ENCODE results near the gene MAP3K9.

The MAP3K9 gene

DNA sequence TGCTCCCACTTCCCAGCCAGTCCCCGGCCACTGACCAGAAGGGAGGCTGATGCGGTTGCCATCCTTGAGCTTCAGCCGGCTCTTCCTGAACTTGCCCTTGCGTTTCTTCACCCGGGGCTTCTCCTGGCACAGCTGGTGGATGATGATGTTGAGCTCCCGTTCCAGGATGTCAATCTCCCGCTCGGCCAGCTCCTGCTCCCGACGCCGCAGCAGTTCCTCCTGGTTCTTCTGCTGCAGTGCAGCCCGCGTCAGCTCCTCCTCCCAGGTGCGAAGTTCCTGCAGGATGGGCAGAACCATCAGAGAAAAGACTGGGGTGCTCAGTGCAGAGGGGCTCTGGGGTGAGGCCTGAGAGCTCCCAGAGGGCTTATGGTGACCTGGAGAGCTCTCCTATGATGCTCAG, 67.0 kb downstream of the MAP3K9 start:
- H3K4me3 Mint-ChIP-seq = no peak overlapping the region
- H3K27me3 Mint-ChIP-seq (ENCODE audit: low read depth) = no peaks in the 10 kb centered on the region
- H3K9me3 Mint-ChIP-seq = peaks cover 2% of the 10 kb centered on the region
- H3K27ac Mint-ChIP-seq = no peak overlapping the region
- peaks cover 6% of the 10 kb centered on the region for H3K36me3 Mint-ChIP-seq (ENCODE audit: low read depth)
- no peaks in the 10 kb centered on the region for H3K4me1 Mint-ChIP-seq (ENCODE audit: low read depth)

GRCh38 chr14:70741482-70741881, 67.8 kb downstream of the MAP3K9 start:
- Mint-ChIP-seq H3K4me3 (no peak overlapping the region), H3K27me3 (ENCODE audit: low read depth) (no peaks in the 10 kb centered on the region), H3K36me3 (ENCODE audit: low read depth) (no peaks in the 10 kb centered on the region), H3K9me3 (no peaks in the 10 kb centered on the region), H3K4me1 (ENCODE audit: low read depth) (no peaks in the 10 kb centered on the region), H3K27ac (no peak overlapping the region)

DNA sequence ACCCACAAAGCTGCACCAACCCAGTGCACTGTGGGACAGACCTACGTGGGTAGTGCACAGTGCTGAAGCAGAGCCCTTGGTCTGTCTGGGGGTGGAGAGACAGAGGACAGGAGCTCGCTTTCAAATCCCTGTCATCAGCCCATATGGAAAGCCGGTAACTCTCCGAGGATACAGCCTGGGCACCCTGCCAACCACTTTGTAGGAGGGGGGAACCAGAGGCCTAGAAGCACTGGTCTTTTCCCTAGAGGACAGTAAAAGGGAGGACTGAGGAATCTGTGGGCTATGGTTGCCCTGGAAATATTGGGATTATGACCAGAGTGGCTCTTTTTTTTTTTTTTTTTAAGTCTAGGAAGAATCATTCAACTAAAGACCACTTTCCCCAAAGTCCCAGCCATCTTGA, 74.3 kb downstream of the MAP3K9 start:
- Mint-ChIP-seq H3K9me3 (no peaks in the 10 kb centered on the region), H3K4me1 (ENCODE audit: low read depth) (no peaks in the 10 kb centered on the region), H3K36me3 (ENCODE audit: low read depth) (peaks cover 3% of the 10 kb centered on the region), H3K27me3 (ENCODE audit: low read depth) (no peaks in the 10 kb centered on the region), H3K4me3 (no peak overlapping the region), H3K27ac (no peak overlapping the region)

- Mint-ChIP-seq H3K27me3 (ENCODE audit: low read depth) (no peaks in the 10 kb centered on the region), H3K4me1 (ENCODE audit: low read depth) (no peaks in the 10 kb centered on the region), H3K9me3 (no peaks in the 10 kb centered on the region), H3K36me3 (ENCODE audit: low read depth) (peaks cover 3% of the 10 kb centered on the region), H3K4me3 (no peak overlapping the region), H3K27ac (no peak overlapping the region)
Observed at GRCh38 chr14:70731447-70732239, 77.7 kb downstream of the MAP3K9 start.

DNA sequence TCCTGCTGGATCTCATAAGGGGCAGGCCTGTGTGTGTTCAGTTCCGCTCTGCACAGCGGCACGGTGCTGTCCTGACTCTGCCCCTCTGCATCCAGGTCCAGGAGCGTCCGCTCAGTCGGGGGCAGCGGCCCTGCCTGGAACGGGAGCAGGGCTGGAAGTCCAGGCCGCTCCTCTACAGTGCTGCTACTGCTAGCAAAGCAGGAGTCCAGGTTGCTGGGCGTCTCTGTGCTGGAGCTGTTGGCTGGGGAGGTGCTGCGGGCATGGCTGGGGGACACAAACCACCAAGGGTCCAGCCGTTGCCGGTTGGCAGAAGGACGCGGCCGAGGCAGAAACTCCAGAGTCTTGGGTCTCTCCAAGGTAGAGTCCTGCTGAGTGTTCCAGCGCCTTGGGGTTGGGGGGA, 78.9 kb downstream of the MAP3K9 start:
- H3K9me3 Mint-ChIP-seq = no peaks in the 10 kb centered on the region
- no peaks in the 10 kb centered on the region for H3K27me3 Mint-ChIP-seq (ENCODE audit: low read depth)
- H3K4me1 Mint-ChIP-seq (ENCODE audit: low read depth) = no peaks in the 10 kb centered on the region
- no peak overlapping the region for H3K4me3 Mint-ChIP-seq
- peaks cover 3% of the 10 kb centered on the region for H3K36me3 Mint-ChIP-seq (ENCODE audit: low read depth)
- H3K27ac Mint-ChIP-seq = no peak overlapping the region

GRCh38 chr14:70726651-70727375, 82.5 kb downstream of the MAP3K9 start:
- Mint-ChIP-seq H3K36me3 (ENCODE audit: low read depth) (peaks cover 3% of the 10 kb centered on the region), H3K4me3 (no peak overlapping the region), H3K9me3 (no peaks in the 10 kb centered on the region), H3K27ac (no peak overlapping the region), H3K27me3 (ENCODE audit: low read depth) (no peaks in the 10 kb centered on the region), H3K4me1 (ENCODE audit: low read depth) (no peaks in the 10 kb centered on the region)

DNA sequence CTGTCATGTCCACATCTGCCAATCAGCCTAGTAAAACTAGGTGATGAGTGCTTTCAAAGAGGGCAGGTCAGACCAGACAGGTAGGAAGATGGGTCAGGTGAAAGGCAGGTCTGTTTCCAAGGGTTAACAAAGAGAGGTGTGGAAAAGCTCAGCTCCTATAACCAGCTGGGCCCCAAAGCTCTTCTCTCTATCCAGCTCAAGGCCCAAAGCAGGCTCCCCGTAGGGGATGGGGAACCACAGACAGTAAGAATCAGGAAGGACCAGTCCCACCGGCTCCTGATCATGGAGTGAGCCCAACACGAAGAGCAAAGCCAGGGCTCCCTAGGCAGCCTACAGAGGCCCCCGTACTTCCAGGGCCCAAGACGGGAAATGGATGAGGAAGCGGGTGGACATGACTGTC, 84.4 kb downstream of the MAP3K9 start:
- H3K9me3 Mint-ChIP-seq = no peaks in the 10 kb centered on the region
- no peaks in the 10 kb centered on the region for H3K27me3 Mint-ChIP-seq (ENCODE audit: low read depth)
- no peaks in the 10 kb centered on the region for H3K4me1 Mint-ChIP-seq (ENCODE audit: low read depth)
- H3K27ac Mint-ChIP-seq = no peak overlapping the region
- H3K4me3 Mint-ChIP-seq = no peak overlapping the region
- no peaks in the 10 kb centered on the region for H3K36me3 Mint-ChIP-seq (ENCODE audit: low read depth)

DNA sequence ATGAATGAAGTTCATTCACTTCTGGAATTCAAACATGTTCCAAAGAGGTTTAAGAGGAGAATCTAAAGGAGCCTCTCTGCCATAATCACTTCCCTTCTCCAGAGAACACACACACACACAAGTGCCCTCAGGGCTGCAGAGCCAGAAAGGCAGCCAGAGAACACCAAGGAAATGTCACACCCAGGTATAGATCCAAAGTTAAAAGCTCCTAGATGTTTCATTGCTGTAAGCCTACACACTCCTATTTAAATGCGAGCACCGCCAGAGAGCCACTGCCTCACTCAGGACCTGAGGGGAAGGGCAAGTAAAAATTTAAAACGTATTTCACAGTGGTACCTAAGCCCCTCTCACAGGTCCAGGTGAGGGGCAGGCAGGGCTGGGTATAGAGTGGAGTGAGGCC, 85.2 kb downstream of the MAP3K9 start:
- Mint-ChIP-seq H3K9me3 (no peaks in the 10 kb centered on the region), H3K36me3 (ENCODE audit: low read depth) (no peaks in the 10 kb centered on the region), H3K4me1 (ENCODE audit: low read depth) (no peaks in the 10 kb centered on the region), H3K4me3 (no peak overlapping the region), H3K27me3 (ENCODE audit: low read depth) (no peaks in the 10 kb centered on the region), H3K27ac (no peak overlapping the region)

DNA sequence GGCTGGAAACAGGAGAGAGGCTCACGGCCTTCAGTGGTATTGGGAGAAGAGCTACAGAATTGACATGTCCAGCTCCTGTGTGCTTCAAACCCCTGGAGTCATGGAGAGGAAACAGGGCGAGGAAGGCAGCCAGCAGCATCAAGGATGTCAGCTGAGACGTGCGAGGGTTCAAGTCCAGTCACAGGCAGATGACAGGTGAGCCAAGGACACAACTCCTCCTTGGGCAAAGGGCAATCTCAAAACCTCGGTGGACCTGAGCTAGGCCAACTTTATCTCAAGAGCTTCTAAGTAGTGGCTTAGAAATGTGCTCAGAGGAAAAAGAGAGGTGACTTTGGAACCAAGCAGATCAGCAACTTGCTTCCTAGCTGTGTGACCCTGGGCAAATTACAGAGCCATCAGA, 86.0 kb downstream of the MAP3K9 start:
- Mint-ChIP-seq H3K36me3 (ENCODE audit: low read depth) (no peaks in the 10 kb centered on the region), H3K9me3 (no peaks in the 10 kb centered on the region), H3K4me1 (ENCODE audit: low read depth) (no peaks in the 10 kb centered on the region), H3K4me3 (no peak overlapping the region), H3K27ac (no peak overlapping the region), H3K27me3 (ENCODE audit: low read depth) (no peaks in the 10 kb centered on the region)

DNA sequence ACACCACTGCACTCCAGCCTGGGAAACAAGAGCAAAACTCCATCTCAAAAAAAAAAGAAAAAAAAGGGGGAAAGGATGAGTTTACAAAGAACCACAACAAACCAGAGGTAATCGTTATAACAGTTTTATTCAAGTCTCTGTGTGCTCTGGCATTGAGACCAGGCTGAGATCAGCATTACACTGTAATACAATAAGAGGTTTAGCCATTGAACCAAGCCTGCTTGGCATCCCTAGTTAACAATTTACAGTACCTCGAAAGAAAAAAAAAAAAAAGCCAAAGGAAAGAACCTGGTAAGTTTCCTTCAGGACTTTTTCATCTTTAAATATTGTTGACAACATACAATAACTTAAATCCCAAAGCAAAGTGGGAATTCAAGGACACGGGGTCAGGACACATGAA, 86.9 kb downstream of the MAP3K9 start:
- no peaks in the 10 kb centered on the region for H3K9me3 Mint-ChIP-seq
- no peak overlapping the region for H3K27ac Mint-ChIP-seq

GRCh38 chr14:70721542-70721941, 87.8 kb downstream of the MAP3K9 start:
- H3K27ac Mint-ChIP-seq = no peak overlapping the region
- H3K27me3 Mint-ChIP-seq (ENCODE audit: low read depth) = no peaks in the 10 kb centered on the region
- H3K9me3 Mint-ChIP-seq = no peaks in the 10 kb centered on the region
- no peak overlapping the region for H3K4me3 Mint-ChIP-seq
- H3K36me3 Mint-ChIP-seq (ENCODE audit: low read depth) = no peaks in the 10 kb centered on the region
- H3K4me1 Mint-ChIP-seq (ENCODE audit: low read depth) = no peaks in the 10 kb centered on the region

More for the DNA sequence above, 86.9 kb downstream of the MAP3K9 start:
- Mint-ChIP-seq H3K27me3 (ENCODE audit: low read depth) (no peaks in the 10 kb centered on the region), H3K4me1 (ENCODE audit: low read depth) (no peaks in the 10 kb centered on the region), H3K4me3 (no peak overlapping the region), H3K36me3 (ENCODE audit: low read depth) (no peaks in the 10 kb centered on the region)

DNA sequence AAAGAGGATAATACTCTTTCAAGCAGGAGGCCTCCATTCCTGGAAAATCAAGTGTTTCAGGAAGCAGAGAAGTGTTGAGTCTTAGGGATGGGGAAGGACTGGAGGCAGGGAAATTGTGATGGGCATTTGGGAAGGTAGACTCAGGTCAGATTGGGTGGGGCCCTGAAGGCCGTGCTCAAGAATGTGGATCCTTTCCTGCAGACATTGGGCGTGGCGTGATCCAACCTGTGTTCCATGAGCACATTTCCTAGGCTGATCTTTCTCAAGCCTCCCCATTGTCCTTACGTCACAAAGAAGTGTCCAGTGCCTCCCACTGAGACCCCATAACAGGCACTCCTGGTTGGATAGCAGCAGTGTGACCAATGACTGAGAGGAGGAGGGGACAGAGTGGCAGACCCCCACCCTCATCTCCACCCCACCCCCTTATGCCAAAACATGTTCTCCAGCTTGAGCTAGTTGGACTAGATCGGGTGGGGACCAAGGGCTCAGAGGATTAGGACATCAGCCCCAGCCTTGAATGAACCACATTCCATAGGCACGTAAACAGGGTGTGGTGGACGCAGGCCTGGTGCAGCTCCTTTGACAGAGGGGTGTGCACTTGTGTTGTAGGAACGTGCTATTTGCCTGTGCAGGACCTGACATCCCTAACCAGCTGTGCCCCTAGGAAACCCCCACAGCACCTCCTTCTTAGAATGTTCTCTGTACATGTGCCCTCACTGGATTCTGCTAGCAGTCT, 90.8 kb downstream of the MAP3K9 start:
- peaks cover 8% of the 10 kb centered on the region for H3K27me3 Mint-ChIP-seq (ENCODE audit: low read depth)
- no peaks in the 10 kb centered on the region for H3K36me3 Mint-ChIP-seq (ENCODE audit: low read depth)
- H3K4me3 Mint-ChIP-seq = no peak overlapping the region
- peaks cover 2% of the 10 kb centered on the region for H3K4me1 Mint-ChIP-seq (ENCODE audit: low read depth)
- no peaks in the 10 kb centered on the region for H3K9me3 Mint-ChIP-seq
- H3K27ac Mint-ChIP-seq = no peak overlapping the region

GRCh38 chr14:70716958-70717357, 92.4 kb downstream of the MAP3K9 start:
- no peak overlapping the region for H3K27ac Mint-ChIP-seq
- peaks cover 8% of the 10 kb centered on the region for H3K27me3 Mint-ChIP-seq (ENCODE audit: low read depth)
- H3K9me3 Mint-ChIP-seq = no peaks in the 10 kb centered on the region
- H3K4me1 Mint-ChIP-seq (ENCODE audit: low read depth) = peaks cover 2% of the 10 kb centered on the region
- H3K36me3 Mint-ChIP-seq (ENCODE audit: low read depth) = no peaks in the 10 kb centered on the region
- H3K4me3 Mint-ChIP-seq = no peak overlapping the region

DNA sequence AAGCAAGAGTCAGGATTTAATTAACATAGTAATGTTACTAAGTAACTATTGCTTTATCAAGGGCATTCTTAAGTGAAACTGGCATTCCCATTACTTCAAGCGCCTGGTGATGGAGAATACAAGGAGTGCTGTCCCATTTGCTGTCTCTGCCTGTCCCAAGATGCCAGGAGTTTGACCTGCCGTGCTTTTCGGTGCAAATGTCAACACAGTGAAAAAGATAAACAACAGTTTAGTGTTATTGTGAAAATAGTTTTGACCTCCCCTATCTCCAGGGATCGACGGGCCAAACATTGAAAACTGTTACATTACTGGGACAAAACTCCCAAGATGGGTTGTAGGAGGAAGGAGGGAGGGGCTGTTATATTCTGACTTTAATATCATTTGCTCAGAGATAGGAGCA, 92.8 kb downstream of the MAP3K9 start:
- H3K9me3 Mint-ChIP-seq = no peaks in the 10 kb centered on the region
- H3K27ac Mint-ChIP-seq = no peak overlapping the region
- peaks cover 8% of the 10 kb centered on the region for H3K27me3 Mint-ChIP-seq (ENCODE audit: low read depth)
- no peaks in the 10 kb centered on the region for H3K36me3 Mint-ChIP-seq (ENCODE audit: low read depth)
- H3K4me3 Mint-ChIP-seq = no peak overlapping the region
- H3K4me1 Mint-ChIP-seq (ENCODE audit: low read depth) = peaks cover 2% of the 10 kb centered on the region
